Lower leg skin (tissue), 4 donors: ENCODE measurements around the gene CDKN2B-AS1. TPM values are rescaled to one million over a fixed set of nuclear protein-coding genes. Genes with fewer than 3 reads are reported as not detected.

ENCODE experiments used
- DNase-seq, 2 donors: peaks; one replicate each; pipeline ENCODE4 v3.0.0-alpha.2; 2019; ENCODE audit warnings: low spot score in 2 of 2
- H3K4me3 ChIP-seq: fragments of 200-600 bp; sonication (generic); 2 replicates; pipeline ENCODE4 v1.5.1; 2017; ENCODE audit warnings: mild to moderate bottlenecking, low read depth; ENCODE audit not compliant: poor library complexity, severe bottlenecking
- CTCF ChIP-seq, 3 donors: fragments of 450-650 bp; IDR thresholded peaks; one replicate each; pipeline ENCODE4 v1.5.1; 2016; ENCODE audit warnings: antibody characterized with exemption in 3 of 3, mild to moderate bottlenecking in 3 of 3, moderate library complexity in 2 of 3
- POLR2A ChIP-seq, 2 donors: fragments of 450-650 bp; IDR thresholded peaks; one replicate each; pipeline ENCODE4 v1.6.1; 2016 to 2017; ENCODE audit warnings: antibody characterized with exemption in 2 of 2, mild to moderate bottlenecking in 1 of 2, moderate library complexity in 1 of 2
- whole genome bisulfite sequencing, 2 donors: methylation state at CpG; one replicate each; pipeline ENCODE4 v1.1.5; 2018; 5-methylcytosine and 5-hydroxymethylcytosine counted together
- intact Hi-C: fragments of 100-400 bp; cut with DNase I; formaldehyde crosslinking; loops from one replicate; pipeline ENCODE4 v1.15.0; 2023; ENCODE audit warnings: low total_unique reads
- total RNA-seq, 4 donors: library from RNA; depleted of rRNA; stranded (reverse); fragments of >200 nt; gene quantifications; one replicate each; pipeline ENCODE4 v1.1.0, GENCODE V29; 2016

Gene CDKN2B-AS1
- total RNA-seq, 4 donors from 2014 or later, result 0.49 TPM; not detected in 3

- 93 to 96% methylated on average over 3 of the region's 3 CpGs for WGBS, 2 donors
- no peak for DNase-seq
- H3K4me3 ChIP-seq, result no peak overlapping the region
- intact Hi-C loops, result no loop called here
- no peak for TF ChIP-seq CTCF (IDR thresholded peaks at IDR 0.05)
- no peak for TF ChIP-seq POLR2A (IDR thresholded peaks at IDR 0.05)
Measured at GRCh38 chr9:22022396-22022795, 27.8 kb downstream of the CDKN2B-AS1 start.

- DNase-seq, result no peak
- H3K4me3 ChIP-seq, result no peak overlapping the region
- TF ChIP-seq POLR2A (IDR thresholded peaks at IDR 0.05) (no peak), CTCF (IDR thresholded peaks at IDR 0.05) (no peak)
- 67 to 74% methylated on average over 6 of the region's 6 CpGs for WGBS, 2 donors
- intact Hi-C loops, result no loop called here
Measured at GRCh38 chr9:22026696-22027095, 32.1 kb downstream of the CDKN2B-AS1 start.

- H3K4me3 ChIP-seq, result no peak overlapping the region
- intact Hi-C loops, result no loop called here
- no peak for TF ChIP-seq POLR2A (IDR thresholded peaks at IDR 0.05)
- TF ChIP-seq CTCF (IDR thresholded peaks at IDR 0.05), result no peak
- no peak for DNase-seq
Measured at GRCh38 chr9:22028394-22028793, 33.8 kb downstream of the CDKN2B-AS1 start.

GRCh38 chr9:22029231-22029630 lies 34.6 kb downstream of the CDKN2B-AS1 start:
- DNase-seq, result no peak
- TF ChIP-seq CTCF (IDR thresholded peaks at IDR 0.05) (no peak), POLR2A (IDR thresholded peaks at IDR 0.05) (no peak)
- no peak overlapping the region for H3K4me3 ChIP-seq
- WGBS, 2 donors, result 78 to 82% methylated on average over 4 of the region's 4 CpGs
- intact Hi-C loops, result no loop called here

GRCh38 chr9:22030101-22030598 lies 35.6 kb downstream of the CDKN2B-AS1 start:
- intact Hi-C loops, result no loop called here

More at GRCh38 chr9:22030101-22030598, 35.6 kb downstream of the CDKN2B-AS1 start:
- H3K4me3 ChIP-seq, result no peak overlapping the region
- WGBS, 2 donors, result 45 to 50% methylated on average over 1 of the region's 1 CpG
- no peak for DNase-seq
- TF ChIP-seq CTCF (IDR thresholded peaks at IDR 0.05) (no peak), POLR2A (IDR thresholded peaks at IDR 0.05) (no peak)
